Stimulated activated CD8-positive, alpha-beta memory T cell treated with anti-CD3 and anti-CD28 coated beads, Interleukin-7, amount 100 ng/mL, for 1 hour (primary cell): ENCODE data around the gene DOK6.

Experiments used
- DNase-seq, 2 donors: peaks; one replicate each; pipeline ENCODE4 v3.0.0-alpha.2; 2020; ENCODE audit warnings: low read depth in 2 of 2

The DOK6 gene

GRCh38 chr18:69539404-69539803 lies 138.7 kb downstream of the DOK6 start:
- DNase-seq, result no peak

GRCh38 chr18:69556228-69556627 lies 155.5 kb downstream of the DOK6 start:
- no peak for DNase-seq

- DNase-seq, result no peak
Measured at GRCh38 chr18:69557282-69557681, 156.6 kb downstream of the DOK6 start.

GRCh38 chr18:69558052-69558451 lies 157.4 kb downstream of the DOK6 start:
- no peak for DNase-seq

GRCh38 chr18:69559604-69560003 lies 158.9 kb downstream of the DOK6 start:
- DNase-seq, result no peak

- no peak for DNase-seq
Measured at GRCh38 chr18:69564602-69565001, 163.9 kb downstream of the DOK6 start.

GRCh38 chr18:69567813-69568488 lies 167.3 kb downstream of the DOK6 start:
- DNase-seq, result no peak

GRCh38 chr18:69569133-69569532 lies 168.4 kb downstream of the DOK6 start:
- no peak for DNase-seq

- no peak for DNase-seq
Measured at GRCh38 chr18:69574401-69574800, 173.7 kb downstream of the DOK6 start.

- DNase-seq, result no peak
Measured at GRCh38 chr18:69580107-69580506, 179.4 kb downstream of the DOK6 start.

- no peak for DNase-seq
Measured at GRCh38 chr18:69584429-69584828, 183.7 kb downstream of the DOK6 start.

GRCh38 chr18:69585696-69586095 lies 185.0 kb downstream of the DOK6 start:
- no peak for DNase-seq

- no peak for DNase-seq
Measured at GRCh38 chr18:69586537-69586936, 185.8 kb downstream of the DOK6 start.

GRCh38 chr18:69588301-69588700 lies 187.6 kb downstream of the DOK6 start:
- DNase-seq, result no peak

- no peak for DNase-seq
Measured at GRCh38 chr18:69590150-69590549, 189.5 kb downstream of the DOK6 start.

- DNase-seq, result no peak
Measured at GRCh38 chr18:69596345-69596744, 195.7 kb downstream of the DOK6 start.

GRCh38 chr18:69597561-69597960 lies 196.9 kb downstream of the DOK6 start:
- DNase-seq, result no peak

GRCh38 chr18:69599377-69599776 lies 198.7 kb downstream of the DOK6 start:
- no peak for DNase-seq

GRCh38 chr18:69612242-69612641 lies 211.6 kb downstream of the DOK6 start:
- DNase-seq, result no peak

- no peak for DNase-seq
Measured at GRCh38 chr18:69616114-69616513, 215.4 kb downstream of the DOK6 start.

GRCh38 chr18:69617408-69617807 lies 216.7 kb downstream of the DOK6 start:
- no peak for DNase-seq

- DNase-seq, result no peak
Measured at GRCh38 chr18:69617888-69618287, 217.2 kb downstream of the DOK6 start.

GRCh38 chr18:69622184-69622583 lies 221.5 kb downstream of the DOK6 start:
- DNase-seq, result no peak

- no peak for DNase-seq
Measured at GRCh38 chr18:69622961-69623360, 222.3 kb downstream of the DOK6 start.
